Psoas muscle (tissue), 8 donors: ENCODE results near the gene CNGB1. TPM values are rescaled to one million over a fixed set of nuclear protein-coding genes. Genes with fewer than 3 reads are reported as not detected.
"Not testable (repeated sequence)": the region's sequence is repeated elsewhere in the genome, so short reads cannot be mapped to it uniquely, and the experiment has no call there.

Source experiments
- ATAC-seq, 4 donors: fragments of 200-7000 bp; cut with Tn5 transposase; one replicate each; pipeline ENCODE4 v1.9.1; 2020; ENCODE audit warnings: moderate library complexity in 3 of 4, mild to moderate bottlenecking in 2 of 4
- DNase-seq, 2 donors: peaks; one replicate each; pipeline ENCODE4 v3.0.0-alpha.2; 2020
- H3K27ac ChIP-seq: fragments of 200-600 bp; one replicate; pipeline ENCODE4 v1.8.0; 2022
- H3K27me3 ChIP-seq, 3 donors: fragments of 200-600 bp in 1 of 3; one replicate each; pipeline versions ENCODE4 v1.6.1 to v1.8.0; 2013 to 2022; ENCODE audit warnings: low read length in 2 of 3, mild to moderate bottlenecking in 2 of 3, moderate library complexity in 1 of 3; ENCODE audit not compliant: insufficient read depth in 3 of 3
- H3K36me3 ChIP-seq, 2 donors: fragments of 200-600 bp in 1 of 2; one replicate each; pipeline versions ENCODE4 v1.6.1 to v1.8.0; 2013 to 2022; ENCODE audit warnings: low read depth in 1 of 2, mild to moderate bottlenecking in 1 of 2, moderate library complexity in 1 of 2; ENCODE audit not compliant: insufficient read depth in 1 of 2
- H3K4me1 ChIP-seq: fragments of 200-600 bp; one replicate; pipeline ENCODE4 v1.8.0; 2022
- H3K4me3 ChIP-seq: fragments of 200-600 bp; one replicate; pipeline ENCODE4 v1.8.0; 2022; ENCODE audit warnings: mild to moderate bottlenecking
- H3K9me3 ChIP-seq: fragments of 200-600 bp; one replicate; pipeline ENCODE4 v1.8.0; 2022
- CTCF ChIP-seq: fragments of 200-600 bp; IDR thresholded peaks from one replicate; pipeline ENCODE4 v1.8.0; 2022; ENCODE audit warnings: antibody characterized with exemption
- WGBS, 3 donors: extraction: QIAGEN DNeasy Blood & Tissue Kit; methylation state at CpG; one replicate each; pipeline versions ENCODE4 v1.1.6 to v1.1.7; 2013; 5-methylcytosine and 5-hydroxymethylcytosine counted together
- intact Hi-C, 2 donors: fragments of 100-400 bp; cut with DNase I; formaldehyde crosslinking; loops; one replicate each; pipeline versions ENCODE4 v1.11.0 to v1.14.2; 2022
- polyA plus RNA-seq, 3 donors: library from polyadenylated mRNA; stranded (reverse); fragments of 200-250 nt; gene quantifications; one replicate each; pipeline ENCODE4 v1.2.3, GENCODE V29; 2013
- total RNA-seq, 4 donors: library from RNA; stranded (reverse); fragmentation: NEBNext Ultra II Directional in 2 of 4; extraction: Animal tissue kit (Norgen Biotek cat#: 25700) in 2 of 4; gene quantifications; one replicate each; pipeline versions ENCODE4 v1.2.1 to v1.2.4, GENCODE V29; 2021 to 2023
- donor health status: healthy with polysubstance abuse.
- donor health status: DM: no; HTN: no; CAD: no; lungs with moderate emphysema.
- donor health status: Bipolar disorder and iron deficiency.
- donor health status: healthy.
- donor health status: DM: yes; HTN: yes; CAD: no.
- donor health status: DM: no; HTN: no; CAD: no.
- donor health status: DM: no; HTN: no; CAD: no.
- donor health status: DM: yes; HTN: yes; CAD: no.

The CNGB1 gene
- total and polyA plus RNA-seq, 7 donors: not detected

DNA sequence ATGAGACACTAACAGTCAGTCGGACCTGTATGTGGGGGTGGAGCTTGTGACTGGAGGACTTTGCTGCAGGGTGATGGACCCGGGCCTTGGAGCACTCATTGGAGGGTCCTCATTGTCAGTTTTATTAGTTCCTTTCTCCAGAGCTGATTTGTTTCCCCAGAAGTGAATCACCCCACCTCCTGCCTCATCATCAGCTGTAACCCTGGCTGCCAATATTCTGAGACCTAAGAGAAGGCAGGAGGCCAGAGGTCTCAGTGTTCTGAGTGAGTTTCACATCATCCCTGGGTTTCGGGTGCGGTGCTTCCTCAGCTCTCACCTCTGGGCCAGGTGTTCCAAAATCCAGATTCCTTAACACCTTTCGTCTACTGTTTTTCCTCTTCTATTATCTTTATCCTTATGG is 118.7 kb downstream of the CNGB1 start:
- no peaks in the 10 kb centered on the region for H3K36me3 ChIP-seq
- intact Hi-C loops: no loop called here
- DNase-seq: no peak
- WGBS, 3 donors: 74 to 83% (median 79%) methylated on average over 5 of the region's 5 CpGs
- no peaks in the 10 kb centered on the region for H3K4me1 ChIP-seq
- no peak overlapping the region for H3K27ac ChIP-seq
- H3K9me3 ChIP-seq: no peaks in the 10 kb centered on the region
- no peak overlapping the region for H3K4me3 ChIP-seq
- H3K27me3 ChIP-seq: no peaks in the 10 kb centered on the region
- TF ChIP-seq CTCF: no peak
- ATAC-seq: no peak

DNA sequence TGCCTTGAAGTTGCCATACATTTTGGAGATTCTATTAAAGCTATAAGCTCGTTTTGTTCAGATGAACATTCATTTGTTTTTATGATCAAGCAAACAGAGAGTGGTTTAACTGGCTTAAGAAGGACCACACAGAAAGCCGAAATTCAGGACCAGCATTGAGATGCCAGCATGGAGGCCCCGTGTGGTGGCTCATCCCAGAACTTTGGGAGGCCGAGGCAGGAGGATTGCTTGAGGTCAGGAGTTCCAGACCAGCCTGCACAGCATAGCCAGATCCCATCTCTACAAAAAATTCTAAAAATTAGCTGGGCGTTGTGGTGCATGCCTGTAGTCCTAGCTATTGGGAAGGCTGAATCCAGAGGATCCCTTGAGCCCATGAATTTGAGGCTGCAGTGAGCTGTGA is 122.7 kb downstream of the CNGB1 start:
- 88 to 91% (median 90%) methylated on average over 5 of the region's 5 CpGs for WGBS, 3 donors
- Histone ChIP-seq H3K9me3 (no peaks in the 10 kb centered on the region), H3K27me3 (no peaks in the 10 kb centered on the region), H3K4me3 (no peak overlapping the region), H3K36me3 (no peaks in the 10 kb centered on the region), H3K27ac (no peak overlapping the region), H3K4me1 (no peaks in the 10 kb centered on the region)
- intact Hi-C loops: no loop called here
- ATAC-seq: no peak
- DNase-seq: no peak
- TF ChIP-seq CTCF: no peak

DNA sequence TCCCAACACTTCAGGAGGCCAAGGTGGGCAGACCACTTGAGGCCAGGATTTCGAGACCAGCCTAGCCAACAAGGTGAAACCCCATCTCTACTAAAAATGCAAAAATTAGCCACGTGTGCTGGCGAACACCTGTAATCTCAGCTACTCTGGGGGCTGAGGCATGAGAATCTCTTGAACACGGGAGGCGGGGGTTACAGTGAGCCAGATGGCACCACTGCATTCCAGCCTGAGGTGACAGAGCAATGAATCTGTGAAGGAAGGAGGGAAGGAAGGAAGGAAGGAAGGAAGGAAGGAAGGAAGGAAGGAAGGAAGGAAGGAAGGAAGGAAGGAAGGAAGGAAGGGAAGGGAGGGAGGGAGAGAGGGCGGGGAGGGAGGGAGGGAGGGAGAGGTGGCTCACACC is 124.0 kb downstream of the CNGB1 start:
- H3K27ac ChIP-seq, ATAC-seq, H3K4me1 ChIP-seq, H3K27me3 ChIP-seq, H3K9me3 ChIP-seq, DNase-seq, H3K4me3 ChIP-seq, intact Hi-C loops, H3K36me3 ChIP-seq: not testable (repeated sequence)
- 76 to 79% (median 79%) methylated on average over 6 of the region's 6 CpGs for WGBS, 3 donors

- TF ChIP-seq CTCF: no peak
- no peaks in the 10 kb centered on the region for H3K27me3 ChIP-seq
- WGBS, 3 donors: 71 to 77% (median 74%) methylated on average over 9 of the region's 9 CpGs
- intact Hi-C loops: no loop called here
- H3K27ac ChIP-seq: no peak overlapping the region
- H3K9me3 ChIP-seq: no peaks in the 10 kb centered on the region
- no peak for ATAC-seq
- no peak overlapping the region for H3K4me3 ChIP-seq
- no peaks in the 10 kb centered on the region for H3K36me3 ChIP-seq
- DNase-seq: no peak
- no peaks in the 10 kb centered on the region for H3K4me1 ChIP-seq
These were observed 124.7 kb downstream of the CNGB1 start for GRCh38 chr16:57846078-57846697.

- Histone ChIP-seq H3K27ac (no peak overlapping the region), H3K4me3 (no peak overlapping the region), H3K36me3 (no peaks in the 10 kb centered on the region), H3K4me1 (no peaks in the 10 kb centered on the region), H3K9me3 (no peaks in the 10 kb centered on the region), H3K27me3 (no peaks in the 10 kb centered on the region)
- TF ChIP-seq CTCF: no peak
- WGBS, 3 donors: 78 to 80% (median 79%) methylated on average over 8 of the region's 8 CpGs
- intact Hi-C loops: no loop called here
- DNase-seq (no peak), ATAC-seq (no peak)
These were observed 125.8 kb downstream of the CNGB1 start for GRCh38 chr16:57845115-57845514.
